NK-92 (cell line): ENCODE data around the gene GPR142.

Experiments used
- DNase-seq: peaks from one replicate; lab custom pipeline; 2025; ENCODE audit not compliant: unreplicated experiment; lab: John Stamatoyannopoulos, UW

The GPR142 gene

DNA sequence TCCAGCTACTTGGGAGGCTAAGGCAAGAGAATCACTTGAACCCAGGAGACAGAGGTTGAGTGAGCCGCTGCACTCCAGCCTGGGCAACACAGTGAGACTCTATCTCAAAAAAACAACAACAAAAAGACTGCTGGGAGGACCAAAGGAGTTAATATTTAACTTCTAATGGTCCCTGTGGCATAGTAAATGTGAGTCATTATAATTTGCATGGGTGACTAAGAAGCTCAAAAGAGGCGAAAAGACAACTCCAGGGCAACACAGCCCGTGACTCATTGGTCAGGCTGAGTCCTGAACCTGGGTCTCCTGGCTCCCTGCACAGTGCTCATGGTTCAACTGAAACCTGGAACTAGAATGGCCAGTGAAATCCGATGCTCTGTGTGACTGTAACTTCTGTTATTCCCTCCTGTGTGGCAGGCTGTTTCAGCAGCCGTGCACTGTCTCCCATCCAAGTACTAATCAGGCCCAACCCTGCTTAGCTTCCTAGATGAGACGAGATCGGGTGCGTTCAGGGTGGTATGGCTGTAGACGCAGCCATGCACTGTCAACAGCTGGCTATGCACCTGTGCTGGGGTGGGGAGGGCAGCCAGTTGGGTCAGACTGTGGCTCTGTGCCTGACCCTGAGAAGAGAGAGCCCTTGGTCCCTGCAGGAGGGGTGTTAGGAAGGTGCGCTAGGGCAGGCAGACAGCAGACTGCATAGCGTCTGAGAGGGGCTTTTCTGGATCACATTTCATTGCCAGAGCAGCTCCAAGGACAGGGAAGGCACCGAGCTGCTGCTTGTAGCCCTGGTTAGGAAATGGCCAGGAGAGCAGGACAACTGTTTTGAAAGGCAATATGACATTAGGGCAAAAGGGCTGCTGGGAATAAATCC lies 50.1 kb downstream of the GPR142 start:
- no peak for DNase-seq

DNA sequence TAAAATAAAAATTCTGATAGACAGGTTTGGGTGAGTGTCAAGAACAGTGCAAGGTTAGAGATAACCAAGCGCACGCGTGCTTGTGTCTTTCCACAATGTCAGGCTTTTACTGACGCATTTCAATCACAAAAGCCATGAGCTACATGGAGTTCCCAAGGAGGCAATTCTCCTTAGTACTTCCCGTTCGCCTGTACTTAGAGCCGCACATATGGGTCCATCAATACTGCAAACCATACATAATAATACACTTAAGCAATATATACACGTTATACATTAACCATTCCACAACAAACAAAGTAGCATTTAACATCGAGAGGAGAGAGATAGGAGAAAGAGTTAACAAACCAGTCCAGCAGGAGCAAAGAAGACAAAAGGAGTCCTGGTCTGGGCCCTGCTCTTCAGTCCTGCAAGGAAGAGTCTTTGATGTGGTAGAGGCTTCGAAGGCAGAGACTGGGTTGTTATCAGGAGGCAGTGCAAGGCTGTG lies 52.7 kb downstream of the GPR142 start:
- DNase-seq: no peak
